ES-I3 (cell line): ENCODE data around the gene STPG4.

Experiments
- H3K36me3 ChIP-seq: 2 replicates; pipeline ENCODE4 v1.6.1; 2013; ENCODE audit warnings: mild to moderate bottlenecking, low read length, control low read depth, moderate library complexity; ENCODE audit not compliant: insufficient read depth
- H3K4me1 ChIP-seq: 2 replicates; pipeline ENCODE4 v1.6.1; 2013; ENCODE audit warnings: mild to moderate bottlenecking, control low read depth, low read length; ENCODE audit not compliant: insufficient read depth
- H3K9ac ChIP-seq: 2 replicates; pipeline ENCODE4 v1.6.1; 2013; ENCODE audit warnings: low read depth, mild to moderate bottlenecking, low read length, moderate library complexity
- H3K9me3 ChIP-seq: 2 replicates; pipeline ENCODE4 v1.6.1; 2013; ENCODE audit warnings: mild to moderate bottlenecking, low read length, moderate library complexity; ENCODE audit not compliant: control insufficient read depth, insufficient read depth

The STPG4 gene

GRCh38 chr2:47162780-47163179 lies 7.7 kb upstream of the STPG4 start:
- Histone ChIP-seq H3K9ac (no peak overlapping the region), H3K9me3 (no peaks in the 10 kb centered on the region), H3K36me3 (peaks cover 12% of the 10 kb centered on the region), H3K4me1 (0 out of 2 replicates have a peak, but pooled peaks cover 4% of the 10 kb centered on the region)

- Histone ChIP-seq H3K4me1 (0 out of 2 replicates have a peak, but pooled peaks cover 4% of the 10 kb centered on the region), H3K36me3 (peaks cover 12% of the 10 kb centered on the region), H3K9ac (no peak overlapping the region), H3K9me3 (no peaks in the 10 kb centered on the region)
Observed at GRCh38 chr2:47161475-47161874, 6.4 kb upstream of the STPG4 start.

- Histone ChIP-seq H3K36me3 (peaks cover 12% of the 10 kb centered on the region), H3K4me1 (0 out of 2 replicates have a peak, but pooled peaks cover 4% of the 10 kb centered on the region)
Observed at GRCh38 chr2:47160660-47161059, 5.6 kb upstream of the STPG4 start.

GRCh38 chr2:47160211-47160610 lies 5.1 kb upstream of the STPG4 start:
- Histone ChIP-seq H3K4me1 (0 out of 2 replicates have a peak, but pooled peaks cover 4% of the 10 kb centered on the region), H3K9ac (no peak overlapping the region), H3K9me3 (no peaks in the 10 kb centered on the region), H3K36me3 (peaks cover 12% of the 10 kb centered on the region)

More at GRCh38 chr2:47160660-47161059, 5.6 kb upstream of the STPG4 start:
- no peak overlapping the region for H3K9ac ChIP-seq
- no peaks in the 10 kb centered on the region for H3K9me3 ChIP-seq

- Histone ChIP-seq H3K9ac (no peak overlapping the region), H3K4me1 (no peaks in the 10 kb centered on the region), H3K9me3 (no peaks in the 10 kb centered on the region), H3K36me3 (peaks cover 12% of the 10 kb centered on the region)
Observed at GRCh38 chr2:47159627-47160026, 4.5 kb upstream of the STPG4 start.

- peaks cover 12% of the 10 kb centered on the region for H3K36me3 ChIP-seq
- no peak overlapping the region for H3K9ac ChIP-seq
Observed at GRCh38 chr2:47158576-47158975, 3.5 kb upstream of the STPG4 start.

GRCh38 chr2:47152803-47153202 lies 2.3 kb downstream of the STPG4 start:
- no peaks in the 10 kb centered on the region for H3K9me3 ChIP-seq
- H3K9ac ChIP-seq = no peak overlapping the region
- no peaks in the 10 kb centered on the region for H3K4me1 ChIP-seq
- H3K36me3 ChIP-seq = peaks cover 14% of the 10 kb centered on the region

More at GRCh38 chr2:47158576-47158975, 3.5 kb upstream of the STPG4 start:
- no peaks in the 10 kb centered on the region for H3K4me1 ChIP-seq
- no peaks in the 10 kb centered on the region for H3K9me3 ChIP-seq

- peaks cover 18% of the 10 kb centered on the region for H3K36me3 ChIP-seq
- no peaks in the 10 kb centered on the region; the same call in 1 of the 2 replicates for H3K9me3 ChIP-seq
- H3K4me1 ChIP-seq = no peaks in the 10 kb centered on the region
- no peak overlapping the region for H3K9ac ChIP-seq
Observed at GRCh38 chr2:47150175-47150574, 4.9 kb downstream of the STPG4 start.

- Histone ChIP-seq H3K9me3 (no peaks in the 10 kb centered on the region; the same call in 1 of the 2 replicates), H3K4me1 (no peaks in the 10 kb centered on the region), H3K36me3 (peaks cover 20% of the 10 kb centered on the region), H3K9ac (no peak overlapping the region)
Observed at GRCh38 chr2:47147021-47147420, 8.1 kb downstream of the STPG4 start.

GRCh38 chr2:47145466-47145865 lies 9.6 kb downstream of the STPG4 start:
- no peak overlapping the region for H3K9ac ChIP-seq
- H3K36me3 ChIP-seq = peaks cover 16% of the 10 kb centered on the region; the same call in 1 of the 2 replicates
- H3K4me1 ChIP-seq = no peaks in the 10 kb centered on the region
- H3K9me3 ChIP-seq = no peaks in the 10 kb centered on the region; the same call in 1 of the 2 replicates

GRCh38 chr2:47141520-47141919 lies 13.6 kb downstream of the STPG4 start:
- peaks cover 13% of the 10 kb centered on the region; the same call in 1 of the 2 replicates for H3K36me3 ChIP-seq
- peaks cover 5% of the 10 kb centered on the region for H3K9me3 ChIP-seq
- H3K4me1 ChIP-seq = no peaks in the 10 kb centered on the region
- no peak overlapping the region for H3K9ac ChIP-seq

GRCh38 chr2:47134386-47135090 lies 20.6 kb downstream of the STPG4 start:
- Histone ChIP-seq H3K9ac (no peak overlapping the region), H3K9me3 (peaks cover 5% of the 10 kb centered on the region; the same call in 1 of the 2 replicates), H3K4me1 (peaks cover 1% of the 10 kb centered on the region; the same call in 1 of the 2 replicates), H3K36me3 (no peaks in the 10 kb centered on the region)

GRCh38 chr2:47133046-47133445 lies 22.1 kb downstream of the STPG4 start:
- Histone ChIP-seq H3K9ac (no peak overlapping the region), H3K9me3 (peaks cover 5% of the 10 kb centered on the region; the same call in 1 of the 2 replicates), H3K36me3 (no peaks in the 10 kb centered on the region), H3K4me1 (peaks cover 9% of the 10 kb centered on the region; the same call in 1 of the 2 replicates)

GRCh38 chr2:47129191-47129706 lies 25.9 kb downstream of the STPG4 start:
- Histone ChIP-seq H3K9me3 (no peaks in the 10 kb centered on the region), H3K9ac (no peak overlapping the region), H3K36me3 (no peaks in the 10 kb centered on the region), H3K4me1 (peaks cover 9% of the 10 kb centered on the region; the same call in 1 of the 2 replicates)

GRCh38 chr2:47128705-47129104 lies 26.4 kb downstream of the STPG4 start:
- H3K9ac ChIP-seq = no peak overlapping the region
- peaks cover 9% of the 10 kb centered on the region; the same call in 1 of the 2 replicates for H3K4me1 ChIP-seq
- H3K9me3 ChIP-seq = no peaks in the 10 kb centered on the region
- H3K36me3 ChIP-seq = no peaks in the 10 kb centered on the region
